OCI-LY7 (cell line): Measurements from ENCODE around the gene LPIN1. TPM values are rescaled to one million over a fixed set of nuclear protein-coding genes. Genes with fewer than 3 reads are reported as not detected.

Experiments
- Bru-seq: library from RNA; stranded (reverse); fragments of 400-500 nt; gene quantifications from one replicate; lab custom pipeline; 2021; lab: Mats Ljungman, UMichigan
- BruChase-seq, 2 experiments: library from RNA; stranded (reverse); fragments of 400-500 nt; gene quantifications; one replicate each; lab custom pipeline; 2021; lab: Mats Ljungman, UMichigan
- BruUV-seq: library from RNA; stranded (reverse); fragments of 400-500 nt; replicated peaks from 2 replicates; lab custom pipeline; 2021; lab: Mats Ljungman, UMichigan
- CTCF ChIA-PET: fragments of 300-600 bp; sonication (Branson Sonifier 250); formaldehyde crosslinking; loops from one replicate; lab custom pipeline; 2022; ENCODE audit warnings: antibody characterized with exemption; ENCODE audit not compliant: unreplicated experiment; lab: Charles Lee
- POLR2A ChIA-PET: fragments of 300-600 bp; sonication (Branson Sonifier 250); formaldehyde crosslinking; loops from one replicate; lab custom pipeline; 2022; ENCODE audit warnings: antibody characterized with exemption; lab: Charles Lee
- DNase-seq: peaks from one replicate; pipeline ENCODE4 v3.0.0-alpha.2; 2015; ENCODE audit warnings: low spot score
- H2AFZ ChIP-seq: fragments of 200-600 bp; sonication (generic), shearing (Covaris generic); 2 replicates; pipeline ENCODE4 v1.6.1; 2014; ENCODE audit warnings: mild to moderate bottlenecking, antibody characterized with exemption, low read length, moderate library complexity
- H3K27ac ChIP-seq: fragments of 200-600 bp; sonication (generic); 2 replicates; pipeline ENCODE4 v1.5.1; 2014; ENCODE audit warnings: mixed run types, low read depth, mild to moderate bottlenecking, moderate library complexity, low read length, inconsistent platforms; ENCODE audit not compliant: poor library complexity, severe bottlenecking
- H3K36me3 ChIP-seq: fragments of 200-600 bp; sonication (generic); 2 replicates; pipeline ENCODE4 v1.6.1; 2014; ENCODE audit warnings: mild to moderate bottlenecking, antibody characterized with exemption, low read length, moderate library complexity, mixed read lengths; ENCODE audit not compliant: insufficient read depth
- H3K4me1 ChIP-seq: fragments of 200-600 bp; sonication (generic); 2 replicates; pipeline ENCODE4 v1.5.1; 2014; ENCODE audit warnings: mild to moderate bottlenecking, low read length; ENCODE audit not compliant: insufficient read depth, poor library complexity, severe bottlenecking
- H3K4me2 ChIP-seq: fragments of 200-600 bp; sonication (generic); 2 replicates; pipeline ENCODE4 v1.6.1; 2014; ENCODE audit warnings: mild to moderate bottlenecking, low read length
- H3K4me3 ChIP-seq: fragments of 200-600 bp; sonication (generic); 2 replicates; pipeline ENCODE4 v1.5.1; 2014; ENCODE audit warnings: mild to moderate bottlenecking, low read depth, low read length; ENCODE audit not compliant: poor library complexity, severe bottlenecking
- H3K79me2 ChIP-seq: fragments of 200-600 bp; sonication (generic); 2 replicates; pipeline ENCODE4 v1.6.1; 2016; ENCODE audit warnings: low read depth, mild to moderate bottlenecking, low read length, moderate library complexity, mixed read lengths; ENCODE audit not compliant: insufficient read depth
- H3K9me2 ChIP-seq: fragments of 200-600 bp; sonication (generic); 2 replicates; pipeline ENCODE4 v1.6.1; 2016; ENCODE audit warnings: mild to moderate bottlenecking, low read length, mixed read lengths; ENCODE audit not compliant: insufficient read depth
- H3K9me3 ChIP-seq: fragments of 200-600 bp; sonication (generic); 2 replicates; pipeline ENCODE4 v1.6.1; 2014; ENCODE audit warnings: mild to moderate bottlenecking, mixed run types, low read length, mixed read lengths
- H4K20me1 ChIP-seq: fragments of 200-600 bp; sonication (generic); 2 replicates; pipeline ENCODE4 v1.6.1; 2014; ENCODE audit warnings: mild to moderate bottlenecking, antibody characterized with exemption, low read length, moderate library complexity, mixed read lengths; ENCODE audit not compliant: insufficient read depth
- CTCF ChIP-seq: fragments of 200-600 bp; sonication (generic); conservative IDR thresholded peaks from 2 replicates; pipeline ENCODE4 v1.5.1; 2014; ENCODE audit warnings: mild to moderate bottlenecking, antibody characterized with exemption, low read length, moderate library complexity, mixed read lengths
- EZH2phosphoT487 ChIP-seq: fragments of 200-600 bp; sonication (generic); IDR thresholded peaks from 2 replicates; pipeline ENCODE4 v1.6.1; 2018; ENCODE audit warnings: low read depth, borderline replicate concordance, mild to moderate bottlenecking, mixed run types, antibody characterized with exemption, low read length, moderate library complexity, mixed read lengths
- intact Hi-C: fragments of 100-400 bp; cut with micrococcal nuclease; formaldehyde crosslinking; loops from one replicate; pipeline ENCODE4 v1.10.0; 2022; ENCODE audit not compliant: unreplicated experiment
- long read RNA-seq: library from polyadenylated mRNA; stranded (forward); transcript quantifications from one replicate; pipeline ENCODE4 v2.0.0, GENCODE V29; 2022
- total RNA-seq, 2 experiments: library from RNA; depleted of rRNA in 1 of 2; stranded (reverse); fragments of >200 nt in 1 of 2; shearing (Covaris generic) in 1 of 2; gene quantifications; 2 replicates each; pipeline ENCODE4 v1.2.3, GENCODE V29; 2014 to 2022

The LPIN1 gene
- total RNA-seq (2014; rRNA removed; shearing (Covaris generic)): 46.6 and 56.9 TPM in 2 replicates
- total RNA-seq (2022): 65.6 and 70.2 TPM in 2 replicates
- percentile 72 among the genes with signal in this experiment for Bru-seq, nascent RNA
- BruChase-seq, experiment 1, labeled RNA remaining after a 6-hour chase: percentile 67 among the genes with signal in this experiment
- BruChase-seq, experiment 2, labeled RNA remaining after a 2-hour chase: percentile 68 among the genes with signal in this experiment
- long read RNA-seq, full-length matches to known transcripts: 37 of 108 reads
- long read RNA-seq, partial matches to known transcripts: 28 of 108 reads
- long read RNA-seq, other reads (novel, unspliced or antisense): 43 of 108 reads

- TF ChIP-seq CTCF (no peak), EZH2phosphoT487 (no peak)
- ChIA-PET CTCF (interaction anchor here (1.0 to 1.6 kb wide), 2 partner anchors 11 to 31 kb away, joined by 4 to 9 read pairs; no protein-coding TSS in a partner anchor), POLR2A (interaction anchor here (1.0 kb wide), 1 partner anchor 18 kb away, joined by 3 read pairs; no protein-coding TSS in a partner anchor)
- H4K20me1 ChIP-seq: peaks cover 18% of the 10 kb centered on the region
- H3K4me2 ChIP-seq: peak within 1 kb of the TSS; percentile 98
- BruUV-seq: no TSS peak
- peak; percentile 91 for DNase-seq
- no peaks in the 10 kb centered on the region for H3K36me3 ChIP-seq
- H3K9me3 ChIP-seq: no peaks in the 10 kb centered on the region
- H3K4me3 ChIP-seq: peak within 1 kb of the TSS; percentile 80
- H3K4me1 ChIP-seq: peaks cover 76% of the 10 kb centered on the region
- H2AFZ ChIP-seq: 0 out of 2 replicates have a peak within 1 kb of the TSS, but pooled peaks have one; percentile 33
- no peaks in the 10 kb centered on the region for H3K9me2 ChIP-seq
- H3K27ac ChIP-seq: peak within 1 kb of the TSS; percentile 88
- intact Hi-C loops: loop anchor here (2.0 to 5.0 kb wide), 4 partner anchors 32 to 971 kb away; partner anchors contain the start of genes PDIA6 and TRIB2
- peaks cover 44% of the 10 kb centered on the region for H3K79me2 ChIP-seq
These were observed at the start of gene LPIN1 for GRCh38 chr2:11746376-11746806. Gene LPIN1, plus strand, starts transcription at chr2:11746632. Its CDS starts 18,910 bp downstream, at chr2:11765542.

- CTCF ChIA-PET: interaction anchor here (0.7 kb wide), 1 partner anchor 1198 kb away, joined by 3 read pairs; no protein-coding TSS in a partner anchor
These were observed 49.7 kb upstream of the LPIN1 start for GRCh38 chr2:11696736-11697102.

More at GRCh38 chr2:11696736-11697102, 49.7 kb upstream of the LPIN1 start:
- Histone ChIP-seq H3K79me2 (no peaks in the 10 kb centered on the region), H3K4me1 (no peaks in the 10 kb centered on the region), H4K20me1 (no peaks in the 10 kb centered on the region), H3K4me3 (no peak overlapping the region), H3K27ac (no peak overlapping the region), H3K9me3 (no peaks in the 10 kb centered on the region), H2AFZ (no peak overlapping the region), H3K9me2 (no peaks in the 10 kb centered on the region), H3K4me2 (no peak overlapping the region), H3K36me3 (no peaks in the 10 kb centered on the region)
- no peak for DNase-seq
- TF ChIP-seq EZH2phosphoT487 (no peak), CTCF (no peak)
- intact Hi-C loops: loop anchor here (10.0 kb wide), 1 partner anchor 1308 kb away; no protein-coding TSS in a partner anchor
- BruUV-seq: no TSS peak
- POLR2A ChIA-PET: interaction anchor here (1.0 kb wide), 1 partner anchor 48 kb away, joined by 4 read pairs; no protein-coding TSS in a partner anchor
